Heart left ventricle (tissue), 16 donors: ENCODE measurements around the gene URB2. TPM values are rescaled to one million over a fixed set of nuclear protein-coding genes. Genes with fewer than 3 reads are reported as not detected.

Experiments used
- ATAC-seq, 4 donors: fragments of 200-7000 bp; cut with Tn5 transposase; one replicate each; pipeline ENCODE4 v1.9.1; 2020 to 2022; ENCODE audit warnings: moderate library complexity in 4 of 4, mild to moderate bottlenecking in 3 of 4, moderate number of reproducible peaks in 1 of 4
- DNase-seq, 5 donors: peaks; one replicate each; pipeline ENCODE4 v3.0.0-alpha.2; 2020
- H3K27ac ChIP-seq, 12 donors: fragments of 200-600 bp; sonication (generic) in 4 of 12; one replicate each; pipeline versions ENCODE4 v1.5.0 to v1.8.0; 2016 to 2022; ENCODE audit warnings: mild to moderate bottlenecking in 2 of 12
- H3K27me3 ChIP-seq, 9 donors: fragments of 200-600 bp; sonication (generic) in 2 of 9; one replicate each; pipeline versions ENCODE4 v1.5.1 to v1.8.0; 2016 to 2022; ENCODE audit warnings: mild to moderate bottlenecking in 3 of 9
- H3K36me3 ChIP-seq, 9 donors: fragments of 200-600 bp; sonication (generic) in 2 of 9; one replicate each; pipeline versions ENCODE4 v1.5.0 to v1.8.0; 2018 to 2022; ENCODE audit warnings: mild to moderate bottlenecking in 2 of 9
- H3K4me1 ChIP-seq, 12 donors: fragments of 200-600 bp; sonication (generic) in 4 of 12; one replicate each; pipeline versions ENCODE4 v1.5.0 to v1.8.0; 2016 to 2022; ENCODE audit warnings: mild to moderate bottlenecking in 3 of 12
- H3K4me3 ChIP-seq, 12 donors: fragments of 200-600 bp; sonication (generic) in 4 of 12; one replicate each; pipeline versions ENCODE4 v1.5.0 to v1.8.0; 2017 to 2022; ENCODE audit warnings: mild to moderate bottlenecking in 9 of 12, moderate library complexity in 4 of 12
- H3K9me3 ChIP-seq, 12 donors: fragments of 200-600 bp; sonication (generic) in 4 of 12; one replicate each; pipeline versions ENCODE4 v1.5.0 to v1.8.0; 2016 to 2022; ENCODE audit warnings: mild to moderate bottlenecking in 1 of 12
- CTCF ChIP-seq, 12 donors: fragments of 200-600 bp; sonication (generic) in 4 of 12; IDR thresholded peaks; one replicate each; pipeline versions ENCODE4 v1.5.0 to v1.8.0; 2018 to 2022; ENCODE audit warnings: antibody characterized with exemption in 12 of 12, mild to moderate bottlenecking in 5 of 12
- POLR2A ChIP-seq, 2 donors: fragments of 450-650 bp; IDR thresholded peaks; one replicate each; pipeline ENCODE4 v1.6.1; 2017; ENCODE audit warnings: antibody characterized with exemption in 2 of 2, mild to moderate bottlenecking in 2 of 2, moderate library complexity in 2 of 2
- WGBS, 4 donors: extraction: QIAGEN DNeasy Blood & Tissue Kit in 2 of 4; methylation state at CpG; one replicate each; pipeline versions ENCODE4 v1.1.5 to v1.1.7; 2013 to 2018; 5-methylcytosine and 5-hydroxymethylcytosine counted together
- intact Hi-C, 10 donors: fragments of 100-400 bp; cut with DNase I; formaldehyde crosslinking; loops; one replicate each; pipeline versions ENCODE4 v1.11.1 to v1.14.2; 2022
- polyA plus RNA-seq, 2 donors: library from polyadenylated mRNA; stranded (reverse); fragments of 200-250 nt; gene quantifications; one replicate each; pipeline ENCODE4 v1.2.3, GENCODE V29; 2013
- total RNA-seq, 9 donors: library from RNA; depleted of rRNA in 2 of 9; stranded (reverse); fragments of >200 nt in 2 of 9; fragmentation: NEBNext Ultra II Directional in 3 of 9; extraction: Animal tissue kit (Norgen Biotek cat#: 25700) in 3 of 9; gene quantifications; one replicate each; pipeline versions ENCODE4 v1.1.0 to v1.2.4, GENCODE V29; 2016 to 2023
- donor health status: ischemic (EF 13 %, LVEDD 7.1; RV severe dilation, severe dysfunction).
- donor health status: healthy with polysubstance abuse.
- donor health status: DM: no; HTN: yes; CAD: no.
- donor health status: DM: no; HTN: no; CAD: no.
- donor health status: ischemic (EF 25% LVEDD 6.9; RV normal size, moderate dysfunction).
- donor health status: ischemic (EF 25% LVEDD 5.7; RV mildly dilated, moderate dysfunction).
- donor health status: healthy.
- donor health status: DM: yes; HTN: yes; CAD: no.
- donor health status: ischemic (EF 35%, LVEDD 5.7; RV mildly dilated, moderate dysfunction).
- donor health status: nonischemic (EF 11% LVEDD 7.7; RV severe dilation, severe dysfunction).
- donor health status: DM: yes; HTN: yes; CAD: no.
- donor health status: PGD.
- donor health status: ischemic (EF 29% LVEDD 5.4; RV normal size, mild dysfunction).
- donor health status: nonischemic (EF 23%, LVEDD 6.1; RV moderate dilation, normal function).

URB2 gene
- total and polyA plus RNA-seq, 11 donors, result 1.4 to 6.7 (median 5.0) TPM

DNA sequence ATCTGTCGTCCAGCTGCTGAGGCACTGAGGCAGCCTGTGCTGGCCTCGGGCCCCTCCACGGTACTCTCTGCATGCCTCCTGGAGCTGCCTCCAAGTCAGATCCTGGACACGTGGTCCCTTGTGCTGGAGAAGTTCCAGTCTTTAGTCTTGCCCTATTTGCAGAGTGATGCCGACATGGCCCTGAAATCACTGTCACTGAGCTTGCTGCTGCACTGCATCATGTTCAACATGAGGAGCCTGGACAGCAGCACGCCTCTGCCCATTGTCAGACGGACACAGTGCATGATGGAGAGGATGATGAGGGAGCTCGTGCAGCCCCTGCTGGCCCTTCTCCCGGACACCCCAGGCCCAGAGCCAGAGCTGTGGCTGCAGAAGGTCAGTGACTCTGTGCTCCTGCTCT, 10.0 kb downstream of the URB2 start:
- ATAC-seq (peak; percentile 83 to 91 (median 88)), DNase-seq (peak in 3 of 5 donors; percentile 32 to 53 (median 48))
- no peaks in the 10 kb centered on the region for H3K9me3 ChIP-seq
- H3K4me1 ChIP-seq, result peaks cover 0 to 7% (median 0%) of the 10 kb centered on the region in 12 donors
- intact Hi-C loops, result no loop called here
- no peak overlapping the region for H3K4me3 ChIP-seq
- H3K27ac ChIP-seq, result no peak overlapping the region
- H3K36me3 ChIP-seq, result peaks cover 0 to 74% (median 49%) of the 10 kb centered on the region in 9 donors
- WGBS, 4 donors, result 74 to 86% (median 82%) methylated on average over 5 to 9 of the region's 9 CpGs
- no peaks in the 10 kb centered on the region for H3K27me3 ChIP-seq
- TF ChIP-seq POLR2A (IDR thresholded peaks at IDR 0.05) (no peak), CTCF (IDR thresholded peaks at IDR 0.05) (no peak)

- Histone ChIP-seq H3K36me3 (peaks cover 0 to 71% (median 52%) of the 10 kb centered on the region in 9 donors), H3K9me3 (no peaks in the 10 kb centered on the region), H3K27me3 (no peaks in the 10 kb centered on the region), H3K4me1 (peaks cover 0 to 20% (median 6%) of the 10 kb centered on the region in 12 donors), H3K27ac (no peak overlapping the region), H3K4me3 (no peak overlapping the region)
- ATAC-seq (no peak), DNase-seq (no peak)
- TF ChIP-seq POLR2A (IDR thresholded peaks at IDR 0.05), result no peak
- TF ChIP-seq CTCF (IDR thresholded peaks at IDR 0.05), result no peak
- intact Hi-C loops, result no loop called here
- WGBS, 4 donors, result 77 to 91% (median 82%) methylated on average over 9 to 12 of the region's 12 CpGs
These were observed 11.7 kb downstream of the URB2 start for GRCh38 chr1:229637746-229638145.

DNA sequence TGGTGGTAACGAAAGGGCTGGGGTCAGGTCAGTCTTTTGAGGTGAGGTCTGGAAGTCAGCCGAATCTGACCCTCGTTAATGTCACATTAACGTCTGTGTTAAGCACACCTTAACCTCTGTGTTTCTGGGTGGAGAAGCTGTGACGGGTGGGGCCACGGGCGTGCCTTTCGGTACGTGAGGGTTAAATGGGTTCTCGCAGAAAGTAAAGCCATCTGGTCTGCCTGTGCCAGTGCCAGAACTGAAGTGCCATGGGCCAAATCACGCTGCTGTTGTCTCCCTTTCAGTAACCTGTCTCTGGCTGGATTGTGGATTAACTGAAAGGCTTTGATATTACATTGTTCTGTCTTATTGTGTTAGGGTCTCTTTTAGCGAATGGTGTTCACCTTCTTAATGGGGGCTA, 14.4 kb downstream of the URB2 start:
- H3K4me3 ChIP-seq, result no peak overlapping the region
- peaks cover 0 to 76% (median 47%) of the 10 kb centered on the region in 9 donors for H3K36me3 ChIP-seq
- DNase-seq (peak in 2 of 5 donors; percentile 36 to 37), ATAC-seq (peak in 1 of 4 donors; percentile 34)
- H3K4me1 ChIP-seq, result peaks cover 0 to 20% (median 6%) of the 10 kb centered on the region in 12 donors
- H3K27ac ChIP-seq, result no peak overlapping the region
- WGBS, 4 donors, result 62 to 76% (median 71%) methylated on average over 12 of the region's 12 CpGs
- TF ChIP-seq POLR2A (IDR thresholded peaks at IDR 0.05) (no peak), CTCF (IDR thresholded peaks at IDR 0.05) (no peak)
- intact Hi-C loops, result no loop called here
- H3K9me3 ChIP-seq, result no peaks in the 10 kb centered on the region
- no peaks in the 10 kb centered on the region for H3K27me3 ChIP-seq

DNA sequence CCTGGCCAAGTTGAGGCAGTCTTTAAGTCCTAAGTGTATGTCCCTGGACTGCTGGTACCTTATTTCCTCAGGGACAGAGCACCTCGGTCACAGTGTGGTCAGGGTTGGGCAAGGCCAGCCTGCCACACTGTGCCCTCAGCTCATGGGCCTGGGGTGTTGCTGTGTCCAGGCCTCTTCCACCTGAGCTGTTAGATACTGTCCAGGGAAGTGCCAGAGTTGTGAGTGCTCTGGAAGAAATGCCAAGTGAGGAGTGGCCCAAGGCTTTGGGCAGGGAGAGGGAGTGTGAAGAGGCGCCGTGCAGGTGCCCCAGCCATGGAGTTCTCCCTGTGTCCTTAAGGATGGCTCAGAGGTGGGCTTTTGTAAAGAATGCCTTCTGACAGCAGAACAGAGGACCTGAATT, 15.3 kb downstream of the URB2 start:
- peak in 1 of 5 donors; percentile 10 for DNase-seq
- peaks cover 0 to 20% (median 6%) of the 10 kb centered on the region in 12 donors for H3K4me1 ChIP-seq
- no peak overlapping the region for H3K27ac ChIP-seq
- intact Hi-C loops, result no loop called here
- no peaks in the 10 kb centered on the region for H3K27me3 ChIP-seq
- H3K4me3 ChIP-seq, result no peak overlapping the region
- TF ChIP-seq CTCF (IDR thresholded peaks at IDR 0.05) (no peak), POLR2A (IDR thresholded peaks at IDR 0.05) (no peak)
- 82 to 88% (median 84%) methylated on average over 2 to 3 of the region's 3 CpGs for WGBS, 4 donors
- H3K9me3 ChIP-seq, result no peaks in the 10 kb centered on the region
- peaks cover 0 to 75% (median 46%) of the 10 kb centered on the region in 9 donors for H3K36me3 ChIP-seq
- peak in 3 of 4 donors; percentile 52 to 64 (median 52) for ATAC-seq
